Adipocyte (in vitro differentiated cells): ENCODE data around the gene FAM89A.

Experiments used
- DNase-seq: peaks from one replicate; pipeline ENCODE4 v3.0.0-alpha.2; 2015; ENCODE audit warnings: low read depth
- H3K27me3 ChIP-seq: replicated peaks from 2 replicates; pipeline ENCODE4 v1.7.0; 2013; ENCODE audit warnings: mild to moderate bottlenecking, low read length, moderate library complexity; ENCODE audit not compliant: control insufficient read depth, insufficient read depth
- H3K36me3 ChIP-seq: 2 replicates; pipeline ENCODE4 v1.7.0; 2013; ENCODE audit warnings: low read length, mild to moderate bottlenecking, moderate library complexity; ENCODE audit not compliant: control insufficient read depth, insufficient read depth, severe bottlenecking
- H3K4me1 ChIP-seq: 2 replicates; pipeline ENCODE4 v1.7.0; 2013; ENCODE audit warnings: mild to moderate bottlenecking, low read length, moderate library complexity; ENCODE audit not compliant: control insufficient read depth, insufficient read depth
- H3K4me3 ChIP-seq: 2 replicates; pipeline ENCODE4 v1.7.0; 2013; ENCODE audit warnings: mild to moderate bottlenecking, low read length, moderate library complexity
- H3K9ac ChIP-seq: 2 replicates; pipeline ENCODE4 v1.7.0; 2013; ENCODE audit warnings: mild to moderate bottlenecking, low read length, moderate library complexity
- H3K9me3 ChIP-seq: 2 replicates; pipeline ENCODE4 v1.7.0; 2013; ENCODE audit warnings: mild to moderate bottlenecking, low read length, moderate library complexity; ENCODE audit not compliant: control insufficient read depth

The FAM89A gene

GRCh38 chr1:230976360-230976759 lies 63.7 kb downstream of the FAM89A start:
- Histone ChIP-seq H3K9me3 (no peaks in the 10 kb centered on the region), H3K9ac (no peak overlapping the region), H3K4me1 (peaks cover 17% of the 10 kb centered on the region), H3K36me3 (peaks cover 12% of the 10 kb centered on the region), H3K27me3 (no peaks in the 10 kb centered on the region), H3K4me3 (no peak overlapping the region)
- DNase-seq = no peak

- Histone ChIP-seq H3K4me1 (peaks cover 19% of the 10 kb centered on the region), H3K9me3 (no peaks in the 10 kb centered on the region), H3K4me3 (no peak overlapping the region), H3K9ac (no peak overlapping the region), H3K36me3 (peaks cover 8% of the 10 kb centered on the region), H3K27me3 (no peaks in the 10 kb centered on the region)
- DNase-seq = no peak
Measured at GRCh38 chr1:230975636-230976035, 64.4 kb downstream of the FAM89A start.

- no peaks in the 10 kb centered on the region for H3K9me3 ChIP-seq
- H3K27me3 ChIP-seq = no peaks in the 10 kb centered on the region
- no peak overlapping the region for H3K9ac ChIP-seq
- peak; percentile 52 for DNase-seq
- peaks cover 13% of the 10 kb centered on the region for H3K4me1 ChIP-seq
- no peak overlapping the region for H3K4me3 ChIP-seq
- peaks cover 7% of the 10 kb centered on the region for H3K36me3 ChIP-seq
Measured at GRCh38 chr1:230972855-230973271, 67.2 kb downstream of the FAM89A start.

- no peak overlapping the region for H3K4me3 ChIP-seq
- H3K27me3 ChIP-seq = no peaks in the 10 kb centered on the region
- no peak overlapping the region for H3K9ac ChIP-seq
- peaks cover 7% of the 10 kb centered on the region for H3K36me3 ChIP-seq
- no peak for DNase-seq
- H3K9me3 ChIP-seq = no peaks in the 10 kb centered on the region
- peaks cover 8% of the 10 kb centered on the region for H3K4me1 ChIP-seq
Measured at GRCh38 chr1:230971771-230972170, 68.3 kb downstream of the FAM89A start.

- peaks cover 8% of the 10 kb centered on the region for H3K4me1 ChIP-seq
- H3K27me3 ChIP-seq = no peaks in the 10 kb centered on the region
- no peaks in the 10 kb centered on the region for H3K36me3 ChIP-seq
- no peak overlapping the region for H3K9ac ChIP-seq
- H3K9me3 ChIP-seq = no peaks in the 10 kb centered on the region
- no peak overlapping the region for H3K4me3 ChIP-seq
- no peak for DNase-seq
Measured at GRCh38 chr1:230970432-230970831, 69.6 kb downstream of the FAM89A start.
